Measurements from ENCODE around the gene TAF12. TPM values are rescaled to one million over a fixed set of nuclear protein-coding genes. Genes with fewer than 3 reads are reported as not detected.

Gene TAF12
- total RNA-seq, 1 experiment from 2014 or later: 29.7 TPM

DNA sequence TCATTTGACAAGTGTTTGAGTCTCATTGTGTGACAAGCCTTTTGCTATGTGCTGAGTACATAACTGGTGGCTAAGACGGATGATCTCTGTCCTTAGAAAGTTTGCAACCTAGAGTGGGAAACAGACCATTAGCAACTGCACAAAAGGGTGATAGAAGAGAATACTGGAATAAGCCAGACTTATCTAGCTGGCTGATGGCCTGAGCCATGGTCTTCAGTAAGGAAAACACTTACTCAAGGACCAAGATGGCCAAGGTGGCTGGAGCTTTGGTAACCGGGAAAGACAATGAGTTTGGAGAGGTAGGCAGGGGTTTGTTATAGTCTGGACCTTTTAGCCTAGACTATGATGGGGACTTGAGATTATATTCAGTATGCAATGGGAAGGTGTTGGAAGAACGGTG, 1.6 kb upstream of the TAF12 start:
- no peak for TF ChIP-seq CTCF (IDR thresholded peaks at IDR 0.05; ENCODE audit: unreplicated experiment)
- no TSS peak for BruUV-seq (replicated peaks)
- POLR2A ChIA-PET: interaction anchor here (0.7 to 5.6 kb wide), 10 partner anchors 8 to 385 kb away, joined by 4 to 95 read pairs (median 8); partner anchors contain the start of genes GMEB1, RCC1, SESN2 and YTHDF2
- DNase-seq (ENCODE audit: unreplicated experiment): no peak
- Mint-ChIP-seq H3K4me3 (ENCODE audit: unreplicated experiment) (peak overlapping the region; percentile 100), H3K9me3 (ENCODE audit: unreplicated experiment) (no peaks in the 10 kb centered on the region), H3K36me3 (ENCODE audit: insufficient read depth, unreplicated experiment) (peaks cover 18% of the 10 kb centered on the region), H3K27ac (ENCODE audit: low read depth, unreplicated experiment) (peak overlapping the region; percentile 98), H3K27me3 (ENCODE audit: insufficient read depth, unreplicated experiment) (no peaks in the 10 kb centered on the region), H3K4me1 (ENCODE audit: insufficient read depth, unreplicated experiment) (peaks cover 25% of the 10 kb centered on the region)
- CTCF ChIA-PET: interaction anchor here (0.6 to 1.3 kb wide), 4 partner anchors 72 to 391 kb away, joined by 3 to 4 read pairs (median 3); no protein-coding TSS in a partner anchor
- intact Hi-C loops (cut with micrococcal nuclease): loop anchor here (10.0 kb wide), 1 partner anchor 540 kb away; the partner anchor contains the start of gene SRSF4

GRCh38 chr1:28642056-28642846, 616 bp downstream of the TAF12 start:
- ChIA-PET POLR2A (interaction anchor here (0.6 to 5.6 kb wide), 41 partner anchors 10 to 1522 kb away, joined by 3 to 95 read pairs (median 4); partner anchors contain the start of genes GMEB1, MECR, RCC1 and SRSF4), CTCF (interaction anchor here (0.5 to 1.7 kb wide), 6 partner anchors 27 to 236 kb away, joined by 3 to 7 read pairs (median 3); no protein-coding TSS in a partner anchor)
- H3K27ac Mint-ChIP-seq (ENCODE audit: low read depth, unreplicated experiment): peak overlapping the region; percentile 98
- peaks cover 16% of the 10 kb centered on the region for H3K4me1 Mint-ChIP-seq (ENCODE audit: insufficient read depth, unreplicated experiment)
- no peaks in the 10 kb centered on the region for H3K27me3 Mint-ChIP-seq (ENCODE audit: insufficient read depth, unreplicated experiment)
- intact Hi-C loops (cut with micrococcal nuclease): loop anchor here (10.0 kb wide), 1 partner anchor 543 kb away; the partner anchor contains the start of gene SRSF4
- H3K36me3 Mint-ChIP-seq (ENCODE audit: insufficient read depth, unreplicated experiment): peaks cover 9% of the 10 kb centered on the region
- TSS peak; percentile 47 for BruUV-seq (replicated peaks)
- H3K9me3 Mint-ChIP-seq (ENCODE audit: unreplicated experiment): no peaks in the 10 kb centered on the region
- DNase-seq (ENCODE audit: unreplicated experiment): no peak
- TF ChIP-seq CTCF (IDR thresholded peaks at IDR 0.05; ENCODE audit: unreplicated experiment): no peak
- H3K4me3 Mint-ChIP-seq (ENCODE audit: unreplicated experiment): peak overlapping the region; percentile 100

GRCh38 chr1:28640766-28641165, 2.1 kb downstream of the TAF12 start:
- no peak overlapping the region for H3K4me3 Mint-ChIP-seq (ENCODE audit: unreplicated experiment)
- ChIA-PET POLR2A (interaction anchor here (0.7 to 5.6 kb wide), 8 partner anchors 29 to 236 kb away, joined by 3 to 95 read pairs (median 5); partner anchors contain the start of genes GMEB1 and YTHDF2), CTCF (interaction anchor here (0.6 to 1.1 kb wide), 6 partner anchors 21 to 391 kb away, joined by 3 to 5 read pairs (median 3); no protein-coding TSS in a partner anchor)
- H3K36me3 Mint-ChIP-seq (ENCODE audit: insufficient read depth, unreplicated experiment): peaks cover 9% of the 10 kb centered on the region
- peak; percentile 40 for TF ChIP-seq CTCF (IDR thresholded peaks at IDR 0.05; ENCODE audit: unreplicated experiment)
- intact Hi-C loops (cut with micrococcal nuclease): loop anchor here (10.0 kb wide), 1 partner anchor 544 kb away; the partner anchor contains the start of gene SRSF4
- BruUV-seq (replicated peaks): no TSS peak
- no peaks in the 10 kb centered on the region for H3K27me3 Mint-ChIP-seq (ENCODE audit: insufficient read depth, unreplicated experiment)
- peaks cover 11% of the 10 kb centered on the region for H3K4me1 Mint-ChIP-seq (ENCODE audit: insufficient read depth, unreplicated experiment)
- H3K9me3 Mint-ChIP-seq (ENCODE audit: unreplicated experiment): no peaks in the 10 kb centered on the region
- H3K27ac Mint-ChIP-seq (ENCODE audit: low read depth, unreplicated experiment): no peak overlapping the region
- DNase-seq (ENCODE audit: unreplicated experiment): peak; percentile 51

- intact Hi-C loops (cut with micrococcal nuclease): no loop called here
- H3K36me3 Mint-ChIP-seq (ENCODE audit: insufficient read depth, unreplicated experiment): peaks cover 27% of the 10 kb centered on the region
- POLR2A ChIA-PET: no interaction called here
- DNase-seq (ENCODE audit: unreplicated experiment): no peak
- TF ChIP-seq CTCF (IDR thresholded peaks at IDR 0.05; ENCODE audit: unreplicated experiment): no peak
- CTCF ChIA-PET: interaction anchor here (0.5 kb wide), 1 partner anchor 117 kb away, joined by 5 read pairs; no protein-coding TSS in a partner anchor
- H3K4me3 Mint-ChIP-seq (ENCODE audit: unreplicated experiment): no peak overlapping the region
- no peaks in the 10 kb centered on the region for H3K27me3 Mint-ChIP-seq (ENCODE audit: insufficient read depth, unreplicated experiment)
- no peak overlapping the region for H3K27ac Mint-ChIP-seq (ENCODE audit: low read depth, unreplicated experiment)
- no TSS peak for BruUV-seq (replicated peaks)
- no peaks in the 10 kb centered on the region for H3K9me3 Mint-ChIP-seq (ENCODE audit: unreplicated experiment)
- H3K4me1 Mint-ChIP-seq (ENCODE audit: insufficient read depth, unreplicated experiment): no peaks in the 10 kb centered on the region
Observed at GRCh38 chr1:28632560-28632959, 10.3 kb downstream of the TAF12 start.

Measured in MCF 10A (cell line).